Keratinocyte (primary cell): ENCODE measurements around the gene MTPN. TPM values are rescaled to one million over a fixed set of nuclear protein-coding genes. Genes with fewer than 3 reads are reported as not detected.

Experiments
- DNase-seq: peaks from one replicate; pipeline ENCODE4 v3.0.0-alpha.2; 2011; ENCODE audit warnings: low read depth, missing footprints, low spot score
- FAIRE-seq: peaks from 2 replicates; lab custom pipeline; 2011; peaks lifted over from hg19 to GRCh38; lab: Jason Lieb, UNC
- H2AFZ ChIP-seq: 2 replicates; pipeline ENCODE4 v1.6.0; 2012; ENCODE audit warnings: low read length, control low read depth, inconsistent platforms; ENCODE audit not compliant: control insufficient read depth
- H3K27ac ChIP-seq: 2 replicates; pipeline ENCODE4 v1.5.1; 2011; ENCODE audit warnings: low read length; ENCODE audit not compliant: control insufficient read depth, insufficient read depth
- H3K27me3 ChIP-seq: 3 replicates; pipeline ENCODE4 v1.6.0; 2011; ENCODE audit warnings: low read length; ENCODE audit not compliant: control insufficient read depth, insufficient read depth; ENCODE audit errors: extremely low read depth
- H3K36me3 ChIP-seq, 2 experiments: 2 replicates in 1 of 2; 3 replicates in 1 of 2; pipeline ENCODE4 v1.5.1; 2011; ENCODE audit warnings: low read length in 2 of 2, mild to moderate bottlenecking in 1 of 2; ENCODE audit not compliant: control insufficient read depth in 2 of 2, insufficient read depth in 2 of 2; ENCODE audit errors: extremely low read depth in 1 of 2
- H3K4me1 ChIP-seq: 3 replicates; pipeline ENCODE4 v1.5.1; 2011; ENCODE audit warnings: low read length; ENCODE audit not compliant: control insufficient read depth, insufficient read depth; ENCODE audit errors: extremely low read depth
- H3K4me2 ChIP-seq: 3 replicates; pipeline ENCODE4 v1.6.0; 2011; ENCODE audit warnings: low read depth, low read length; ENCODE audit not compliant: control insufficient read depth, insufficient read depth; ENCODE audit errors: extremely low read depth
- H3K4me3 ChIP-seq, 3 experiments: fragments of 200-600 bp in 1 of 3; sonication (generic) in 1 of 3; 2 replicates in 2 of 3; 3 replicates in 1 of 3; pipeline ENCODE4 v1.5.1; 2011 to 2016; ENCODE audit warnings: low read length in 3 of 3, mild to moderate bottlenecking in 3 of 3, control low read depth in 2 of 3, inconsistent platforms in 1 of 3, low read depth in 1 of 3, mixed read lengths in 1 of 3, mixed run types in 1 of 3, moderate library complexity in 1 of 3; ENCODE audit not compliant: control insufficient read depth in 2 of 3, insufficient read depth in 2 of 3; ENCODE audit errors: extremely low read depth in 1 of 3
- H3K79me2 ChIP-seq: 2 replicates; pipeline ENCODE4 v1.6.0; 2012; ENCODE audit warnings: low read length; ENCODE audit not compliant: control insufficient read depth, insufficient read depth
- H3K9ac ChIP-seq: 3 replicates; pipeline ENCODE4 v1.6.0; 2011; ENCODE audit warnings: low read length; ENCODE audit not compliant: control insufficient read depth, insufficient read depth; ENCODE audit errors: extremely low read depth
- H3K9me1 ChIP-seq: 3 replicates; pipeline ENCODE4 v1.6.0; 2011; ENCODE audit warnings: low read length; ENCODE audit not compliant: control insufficient read depth, insufficient read depth; ENCODE audit errors: extremely low read depth
- H3K9me3 ChIP-seq: 2 replicates; pipeline ENCODE4 v1.5.1; 2012; ENCODE audit warnings: low read depth, low read length; ENCODE audit not compliant: control insufficient read depth
- H4K20me1 ChIP-seq: 3 replicates; pipeline ENCODE4 v1.6.0; 2011; ENCODE audit warnings: low read length; ENCODE audit not compliant: control insufficient read depth, insufficient read depth; ENCODE audit errors: extremely low read depth
- CTCF ChIP-seq, 3 experiments: IDR thresholded peaks in 1 of 3; conservative IDR thresholded peaks in 1 of 3; optimal IDR thresholded peaks in 1 of 3; 2 replicates in 2 of 3; 3 replicates in 1 of 3; pipeline versions ENCODE3 to v1.5.1; 2011; ENCODE audit warnings: low read length in 3 of 3, mild to moderate bottlenecking in 3 of 3, moderate library complexity in 2 of 3, control low read depth in 1 of 3, inconsistent platforms in 1 of 3; ENCODE audit not compliant: insufficient read depth in 2 of 3; ENCODE audit errors: extremely low read depth in 1 of 3
- EZH2 ChIP-seq: IDR thresholded peaks from one replicate; pipeline ENCODE4 v1.6.1; 2012; ENCODE audit warnings: inconsistent platforms, mild to moderate bottlenecking, low read length, moderate library complexity
- dilution Hi-C: fragments of 300-500 bp; cut with MboI; formaldehyde crosslinking; loops from one replicate; pipeline ENCODE4 v1.7.0; 2020; ENCODE audit warnings: low sequenced_read_pairs; ENCODE audit not compliant: extremely low pct_ligation_motif_present
- polyA plus RNA-seq, 5 experiments: library from polyadenylated mRNA; depleted of rRNA in 3 of 5; stranded (reverse) in 3 of 5; stranded (forward) in 1 of 5; unstranded in 1 of 5; fragments of >200 nt; gene quantifications; 1 replicate in 1 of 5; 2 replicates in 3 of 5; 3 replicates in 1 of 5; pipeline versions ENCODE4 v1.2.1 to v1.2.3, GENCODE V29; 2011 to 2012; ENCODE audit warnings: missing spikeins in 2 of 5, low read depth in 1 of 5, low replicate concordance in 1 of 5

Gene MTPN
- polyA plus RNA-seq, 1 donor (not counting 4 experiments of a cell fraction or from before 2014, with no cell fraction given): 151 TPM

- dilution Hi-C loops: no loop called here
- FAIRE-seq (no peak), DNase-seq (no peak)
- Histone ChIP-seq H3K9me1 (no peaks in the 10 kb centered on the region), H3K4me2 (no peak overlapping the region), H3K4me1 (no peaks in the 10 kb centered on the region), H3K36me3 (no peaks in the 10 kb centered on the region), H3K4me3 (no peak overlapping the region), H4K20me1 (no peaks in the 10 kb centered on the region), H3K9ac (no peak overlapping the region), H2AFZ (no peak overlapping the region), H3K9me3 (no peaks in the 10 kb centered on the region), H3K27ac (no peak overlapping the region), H3K79me2 (no peaks in the 10 kb centered on the region), H3K27me3 (no peaks in the 10 kb centered on the region)
- TF ChIP-seq EZH2: no peak
- TF ChIP-seq CTCF (optimal IDR thresholded peaks at IDR 0.05 in 1 of 3, IDR thresholded peaks at IDR 0.05 in 1 of 3, conservative IDR thresholded peaks at IDR 0.05 in 1 of 3; ENCODE audit: extremely low read depth in 1 of 3, insufficient read depth in 2 of 3, low read length in 3 of 3): no peak
Measured at GRCh38 chr7:135899458-135900064, 77.6 kb downstream of the MTPN start.

- no peaks in the 10 kb centered on the region for H3K79me2 ChIP-seq
- H2AFZ ChIP-seq: no peak overlapping the region
- no peaks in the 10 kb centered on the region for H3K9me1 ChIP-seq
- no peak overlapping the region for H3K27ac ChIP-seq
- no peaks in the 10 kb centered on the region for H3K4me1 ChIP-seq
- H3K9me3 ChIP-seq: no peaks in the 10 kb centered on the region
- DNase-seq (no peak), FAIRE-seq (no peak)
- H3K4me2 ChIP-seq: no peak overlapping the region
- H3K36me3 ChIP-seq: no peaks in the 10 kb centered on the region
- dilution Hi-C loops: no loop called here
- no peak overlapping the region for H3K4me3 ChIP-seq
- H3K9ac ChIP-seq: no peak overlapping the region
- TF ChIP-seq EZH2: no peak
- no peak for TF ChIP-seq CTCF (optimal IDR thresholded peaks at IDR 0.05 in 1 of 3, IDR thresholded peaks at IDR 0.05 in 1 of 3, conservative IDR thresholded peaks at IDR 0.05 in 1 of 3; ENCODE audit: extremely low read depth in 1 of 3, insufficient read depth in 2 of 3, low read length in 3 of 3)
- no peaks in the 10 kb centered on the region for H4K20me1 ChIP-seq
- no peaks in the 10 kb centered on the region for H3K27me3 ChIP-seq
Measured at GRCh38 chr7:135898226-135898625, 78.9 kb downstream of the MTPN start.
